IMR-90 (cell line): Measurements from ENCODE around the gene CST3. TPM values are rescaled to one million over a fixed set of nuclear protein-coding genes. Genes with fewer than 3 reads are reported as not detected.

Experiments used
- ATAC-seq: fragments of 200-7000 bp; cut with Tn5 transposase; 2 replicates; pipeline ENCODE4 v1.9.1; 2020; ENCODE audit warnings: low read depth, mild to moderate bottlenecking, moderate library complexity
- BruUV-seq: library from RNA; stranded (reverse); fragments of 400-500 nt; replicated peaks from 2 replicates; lab custom pipeline; 2021; lab: Mats Ljungman, UMichigan
- CTCF ChIA-PET: fragments of 300-600 bp; formaldehyde crosslinking; extraction: SDS; loops from one replicate; lab custom pipeline; 2021; ENCODE audit warnings: antibody characterized with exemption; lab: Yijun Ruan, JAX
- POLR2A ChIA-PET: fragments of 300-600 bp; sonication (Branson Sonifier 250); formaldehyde crosslinking; loops from one replicate; lab custom pipeline; 2022; ENCODE audit warnings: antibody characterized with exemption; ENCODE audit not compliant: unreplicated experiment; lab: Charles Lee
- DNase-seq: peaks from one replicate; pipeline ENCODE4 v3.0.0; 2013
- H2AFZ ChIP-seq: replicated peaks from 2 replicates; pipeline ENCODE3; 2013; ENCODE audit warnings: low read length, mild to moderate bottlenecking; ENCODE audit not compliant: poor library complexity
- H2AK5ac ChIP-seq: 2 replicates; pipeline ENCODE4 v1.6.1; 2013; ENCODE audit warnings: low read depth, low read length, inconsistent platforms
- H2AK9ac ChIP-seq: replicated peaks from 2 replicates; pipeline ENCODE3; 2013; ENCODE audit warnings: mild to moderate bottlenecking, low read depth, low read length, moderate library complexity; ENCODE audit not compliant: poor library complexity
- H2BK120ac ChIP-seq: 2 replicates; pipeline ENCODE4 v1.6.1; 2013; ENCODE audit warnings: low read depth, low read length, inconsistent platforms
- H2BK15ac ChIP-seq: 3 replicates; pipeline ENCODE4 v1.6.1; 2013; ENCODE audit warnings: low read depth, low read length, inconsistent platforms
- H2BK20ac ChIP-seq: 2 replicates; pipeline ENCODE4 v1.6.1; 2013; ENCODE audit warnings: low read depth, mild to moderate bottlenecking, inconsistent platforms, low read length, moderate library complexity
- H2BK5ac ChIP-seq: 2 replicates; pipeline ENCODE4 v1.6.1; 2013; ENCODE audit warnings: mild to moderate bottlenecking, low read depth, low read length, inconsistent platforms; ENCODE audit not compliant: poor library complexity, severe bottlenecking
- H3K14ac ChIP-seq: replicated peaks from 2 replicates; pipeline ENCODE4 v1.6.1; 2013; ENCODE audit warnings: low read depth, low read length, inconsistent platforms
- H3K18ac ChIP-seq: 2 replicates; pipeline ENCODE4 v1.6.1; 2013; ENCODE audit warnings: low read depth, low read length, control low read depth
- H3K23ac ChIP-seq: 2 replicates; pipeline ENCODE4 v1.6.1; 2013; ENCODE audit warnings: low read depth, low read length, inconsistent platforms
- H3K27ac ChIP-seq: 2 replicates; pipeline ENCODE4 v1.5.1; 2013; ENCODE audit warnings: mild to moderate bottlenecking, control low read depth, low read length; ENCODE audit not compliant: insufficient read depth
- H3K27me3 ChIP-seq: 2 replicates; pipeline ENCODE4 v1.6.1; 2013; ENCODE audit warnings: low read length; ENCODE audit not compliant: control insufficient read depth, insufficient read depth
- H3K36me3 ChIP-seq: 2 replicates; pipeline ENCODE4 v1.6.1; 2013; ENCODE audit warnings: low read length, mixed read lengths; ENCODE audit not compliant: control insufficient read depth, insufficient read depth
- H3K4ac ChIP-seq: 2 replicates; pipeline ENCODE4 v1.6.1; 2013; ENCODE audit warnings: low read depth, low read length, inconsistent platforms
- H3K4me1 ChIP-seq: 2 replicates; pipeline ENCODE4 v1.6.1; 2013; ENCODE audit warnings: low read length, mixed read lengths; ENCODE audit not compliant: control insufficient read depth, insufficient read depth
- H3K4me2 ChIP-seq: 2 replicates; pipeline ENCODE4 v1.6.1; 2013; ENCODE audit warnings: low read depth, mild to moderate bottlenecking, control low read depth, low read length, moderate library complexity
- H3K4me3 ChIP-seq: 2 replicates; pipeline ENCODE4 v1.5.1; 2013; ENCODE audit warnings: low read depth, mild to moderate bottlenecking, control low read depth, low read length, moderate library complexity; ENCODE audit not compliant: insufficient read depth
- H3K56ac ChIP-seq: 2 replicates; pipeline ENCODE4 v1.6.1; 2013; ENCODE audit warnings: low read length, inconsistent platforms; ENCODE audit not compliant: insufficient read depth; ENCODE audit errors: extremely low read depth
- H3K79me1 ChIP-seq, 2 experiments: 2 replicates each; pipeline ENCODE4 v1.6.1; 2013; ENCODE audit warnings: low read length in 2 of 2, inconsistent platforms in 1 of 2, low read depth in 1 of 2
- H3K9ac ChIP-seq: 2 replicates; pipeline ENCODE4 v1.6.1; 2013; ENCODE audit warnings: low read depth, low read length, control low read depth
- H3K9me1 ChIP-seq: 2 replicates; pipeline ENCODE4 v1.6.1; 2013; ENCODE audit warnings: low read length, inconsistent platforms; ENCODE audit not compliant: insufficient read depth
- H3K9me3 ChIP-seq: 2 replicates; pipeline ENCODE4 v1.6.1; 2013; ENCODE audit warnings: low read length; ENCODE audit not compliant: control insufficient read depth, insufficient read depth
- H4K20me1 ChIP-seq: 2 replicates; pipeline ENCODE4 v1.6.1; 2013; ENCODE audit warnings: low read length, inconsistent platforms; ENCODE audit not compliant: insufficient read depth
- H4K5ac ChIP-seq: 2 replicates; pipeline ENCODE4 v1.6.1; 2013; ENCODE audit warnings: mild to moderate bottlenecking, low read depth, low read length, control low read depth
- H4K8ac ChIP-seq, 2 experiments: 2 replicates each; pipeline ENCODE4 v1.6.1; 2013; ENCODE audit warnings: low read depth in 2 of 2, low read length in 2 of 2, control low read depth in 1 of 2, inconsistent platforms in 1 of 2
- H4K91ac ChIP-seq: 2 replicates; pipeline ENCODE4 v1.6.1; 2013; ENCODE audit warnings: low read depth, low read length, inconsistent platforms; ENCODE audit not compliant: insufficient read depth
- BHLHE40 ChIP-seq: fragments of 150-350 bp; IDR thresholded peaks from 2 replicates; pipeline ENCODE4 v1.6.1; 2016; ENCODE audit warnings: mild to moderate bottlenecking, low read depth, low read length
- CEBPB ChIP-seq: IDR thresholded peaks from 2 replicates; pipeline ENCODE4 v1.6.1; 2012; ENCODE audit warnings: low read depth, low read length, improper control_type of control experiment
- CHD1 ChIP-seq: IDR thresholded peaks from 2 replicates; pipeline ENCODE4 v1.6.1; 2012; ENCODE audit warnings: low read depth, low read length, improper control_type of control experiment
- ELK1 ChIP-seq: fragments of 150-350 bp; IDR thresholded peaks from 2 replicates; pipeline ENCODE4 v1.6.1; 2016; ENCODE audit warnings: low read depth, mild to moderate bottlenecking, low read length, moderate library complexity, borderline replicate concordance
- FOS ChIP-seq: fragments of 150-350 bp; IDR thresholded peaks from 2 replicates; pipeline ENCODE4 v1.6.1; 2016; ENCODE audit warnings: low read depth, low read length
- MAZ ChIP-seq: IDR thresholded peaks from 2 replicates; pipeline ENCODE4 v1.6.1; 2012; ENCODE audit warnings: low read depth, mild to moderate bottlenecking, low read length, improper control_type of control experiment, moderate library complexity, borderline replicate concordance
- MXI1 ChIP-seq: IDR thresholded peaks from 2 replicates; pipeline ENCODE4 v1.6.1; 2012; ENCODE audit warnings: low read depth, mild to moderate bottlenecking, low read length, moderate library complexity, borderline replicate concordance
- NFE2L2 ChIP-seq: fragments of 150-350 bp; IDR thresholded peaks from 2 replicates; pipeline ENCODE4 v1.6.1; 2016; ENCODE audit warnings: low read depth, mild to moderate bottlenecking, low read length
- POLR2A ChIP-seq: IDR thresholded peaks from 2 replicates; pipeline ENCODE4 v1.6.1; 2012; ENCODE audit warnings: mild to moderate bottlenecking, low read depth, low read length
- RAD21 ChIP-seq: IDR thresholded peaks from 2 replicates; pipeline ENCODE4 v1.6.1; 2012; ENCODE audit warnings: low read length, improper control_type of control experiment
- RFX5 ChIP-seq: IDR thresholded peaks from 2 replicates; pipeline ENCODE4 v1.8.0; 2012; ENCODE audit warnings: low read depth, mild to moderate bottlenecking, low read length, moderate library complexity
- SMC3 ChIP-seq: fragments of 150-350 bp; IDR thresholded peaks from 2 replicates; pipeline ENCODE4 v1.6.1; 2016; ENCODE audit warnings: low read depth, mild to moderate bottlenecking, antibody characterized with exemption, low read length, moderate library complexity
- USF2 ChIP-seq: fragments of 150-350 bp; IDR thresholded peaks from 2 replicates; pipeline ENCODE4 v1.6.1; 2017; ENCODE audit warnings: mild to moderate bottlenecking, antibody characterized with exemption, low read length, low read depth
- dilution Hi-C: fragments of 300-500 bp; cut with HindIII; formaldehyde crosslinking; loops from one replicate; pipeline ENCODE4 v1.14.3; 2018; ENCODE audit warnings: low sequenced_read_pairs; ENCODE audit not compliant: unreplicated experiment
- in situ Hi-C: fragments of 300-500 bp; cut with MboI; formaldehyde crosslinking; loops from 3 replicates; pipeline ENCODE4 v1.14.3; 2019; ENCODE audit warnings: low sequenced_read_pairs, inconsistent platforms, mixed read lengths
- intact Hi-C: fragments of 100-400 bp; cut with micrococcal nuclease; formaldehyde crosslinking; loops from 2 replicates; pipeline ENCODE4 v1.10.0; 2022
- polyA plus RNA-seq, 3 experiments: library from polyadenylated mRNA; depleted of rRNA; stranded (reverse); fragments of >200 nt; gene quantifications; 2 replicates each; pipeline ENCODE4 v1.2.3, GENCODE V29; 2012; ENCODE audit warnings: low replicate concordance in 1 of 3
- total RNA-seq: library from RNA; depleted of rRNA; stranded (reverse); fragments of >200 nt; gene quantifications from 2 replicates; pipeline ENCODE4 v1.2.3, GENCODE V29; 2012

The CST3 gene
- total and polyA plus RNA-seq, 2 of the 4 experiments (the other 2 are of a cell fraction), result 26.0 to 471 TPM

GRCh38 chr20:23598481-23598880, 39.3 kb downstream of the CST3 start:
- Histone ChIP-seq H2AK9ac (no peak overlapping the region), H4K91ac (no peak overlapping the region), H4K8ac (no peak overlapping the region), H3K56ac (no peak overlapping the region), H3K27ac (no peak overlapping the region), H3K23ac (no peak overlapping the region), H2BK15ac (no peak overlapping the region), H3K79me1 (no peaks in the 10 kb centered on the region), H3K4me2 (no peak overlapping the region), H4K20me1 (no peaks in the 10 kb centered on the region), H2BK5ac (no peak overlapping the region), H2AK5ac (no peak overlapping the region), H3K9me1 (no peaks in the 10 kb centered on the region), H2BK20ac (no peak overlapping the region), H4K5ac (no peak overlapping the region), H3K27me3 (peaks cover 9% of the 10 kb centered on the region), H3K9ac (no peak overlapping the region), H2BK120ac (no peak overlapping the region), H3K14ac (no peak overlapping the region), H3K4me1 (no peaks in the 10 kb centered on the region), H3K18ac (no peak overlapping the region), H3K4ac (no peak overlapping the region), H3K4me3 (no peak overlapping the region), H2AFZ (no peak overlapping the region), H3K36me3 (no peaks in the 10 kb centered on the region), H3K9me3 (no peaks in the 10 kb centered on the region)
- ChIA-PET POLR2A (no interaction called here), CTCF (interaction anchor here (0.6 kb wide), 1 partner anchor 1257 kb away, joined by 7 read pairs; no protein-coding TSS in a partner anchor)
- BruUV-seq, result no TSS peak
- dilution Hi-C loops (no loop called here), in situ Hi-C loops (no loop called here), intact Hi-C loops (no loop called here)
- DNase-seq, result no peak
- ATAC-seq, result no peak
- TF ChIP-seq FOS (no peak), NFE2L2 (no peak), RAD21 (no peak), POLR2A (no peak), ELK1 (no peak), MAZ (no peak), CHD1 (no peak), MXI1 (no peak), SMC3 (no peak), RFX5 (no peak), CEBPB (no peak), BHLHE40 (no peak), USF2 (no peak)
